ENCODE measurements around the gene ODAPH.
"Not testable (repeated sequence)": the region's sequence is repeated elsewhere in the genome, so short reads cannot be mapped to it uniquely, and the experiment has no call there.

The ODAPH gene

GRCh38 chr4:75531536-75532143 is 24.2 kb upstream of the ODAPH start:
- H3K9me3 Mint-ChIP-seq = peaks cover 15% of the 10 kb centered on the region
- H3K4me1 Mint-ChIP-seq (ENCODE audit: low read depth); DNase-seq; H3K27ac Mint-ChIP-seq; H3K4me3 Mint-ChIP-seq; H3K27me3 Mint-ChIP-seq: not testable (repeated sequence)
- H3K36me3 Mint-ChIP-seq (ENCODE audit: low read depth) = peaks cover 79% of the 10 kb centered on the region

GRCh38 chr4:75533339-75533887 is 22.5 kb upstream of the ODAPH start:
- H3K27me3 Mint-ChIP-seq; H3K27ac Mint-ChIP-seq; H3K4me3 Mint-ChIP-seq; H3K4me1 Mint-ChIP-seq (ENCODE audit: low read depth); DNase-seq: not testable (repeated sequence)
- Mint-ChIP-seq H3K9me3 (peaks cover 15% of the 10 kb centered on the region), H3K36me3 (ENCODE audit: low read depth) (peaks cover 63% of the 10 kb centered on the region)

DNA sequence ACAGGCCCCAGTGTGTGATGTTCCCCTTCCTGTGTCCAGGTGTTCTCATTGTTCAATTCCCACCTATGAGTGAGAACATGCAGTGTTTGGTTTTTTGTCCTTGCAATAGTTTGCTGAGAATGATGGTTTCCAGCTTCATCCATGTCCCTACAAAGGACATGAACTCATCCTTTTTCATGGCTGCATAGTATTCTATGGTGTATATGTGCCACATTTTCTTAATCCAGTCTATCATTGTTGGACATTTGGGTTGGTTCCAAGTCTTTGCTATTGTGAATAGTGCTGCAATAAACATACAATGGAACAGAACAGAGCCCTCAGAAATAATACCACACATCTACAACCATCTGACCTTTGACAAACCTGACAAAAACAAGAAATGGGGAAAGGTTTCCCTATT is 21.9 kb upstream of the ODAPH start:
- H3K27me3 Mint-ChIP-seq; H3K4me1 Mint-ChIP-seq (ENCODE audit: low read depth); H3K27ac Mint-ChIP-seq; DNase-seq; H3K4me3 Mint-ChIP-seq: not testable (repeated sequence)
- Mint-ChIP-seq H3K36me3 (ENCODE audit: low read depth) (peaks cover 63% of the 10 kb centered on the region), H3K9me3 (peaks cover 15% of the 10 kb centered on the region)

DNA sequence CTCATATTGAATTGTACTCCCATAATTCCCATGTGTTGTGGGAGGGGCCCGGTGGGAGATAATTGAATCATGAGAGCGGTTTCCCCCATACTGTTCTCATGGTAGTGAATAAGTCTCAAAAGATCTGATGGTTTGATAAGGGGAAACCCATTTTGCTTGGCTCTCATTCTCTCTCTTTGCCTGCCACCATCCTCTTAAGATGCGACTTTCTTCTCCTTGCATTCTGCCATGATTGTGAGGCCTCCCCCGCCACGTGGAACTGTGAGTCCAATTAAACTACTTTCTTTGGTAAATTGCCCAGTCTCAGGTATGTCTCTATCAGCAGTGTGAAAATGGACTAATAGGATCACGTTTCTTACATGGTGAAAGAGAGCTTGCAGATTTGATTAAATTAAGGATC is 18.6 kb upstream of the ODAPH start:
- H3K27ac Mint-ChIP-seq; H3K4me1 Mint-ChIP-seq (ENCODE audit: low read depth); H3K4me3 Mint-ChIP-seq; H3K27me3 Mint-ChIP-seq; H3K9me3 Mint-ChIP-seq; DNase-seq: not testable (repeated sequence)
- H3K36me3 Mint-ChIP-seq (ENCODE audit: low read depth) = peaks cover 53% of the 10 kb centered on the region

DNA sequence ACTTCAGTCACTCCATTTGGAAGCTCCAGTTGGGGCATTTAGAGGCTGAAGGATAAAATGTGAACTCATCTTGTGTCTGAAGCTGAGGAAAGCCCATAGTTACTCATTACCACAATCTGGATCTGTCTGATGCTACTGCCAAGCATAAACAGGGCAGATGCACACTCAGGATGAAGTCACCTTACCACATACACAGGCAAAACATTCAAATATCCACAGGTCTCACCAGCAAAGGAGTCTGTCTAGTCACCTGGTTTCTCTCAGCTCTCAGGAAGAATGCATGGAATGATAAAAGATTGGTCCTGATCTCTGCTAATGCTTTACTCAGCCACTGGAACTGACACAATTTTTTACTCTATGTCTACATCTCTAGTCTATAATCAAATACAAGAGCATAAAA is 13.0 kb upstream of the ODAPH start:
- no peak overlapping the region for H3K27ac Mint-ChIP-seq

GRCh38 chr4:75544220-75544619 is 11.6 kb upstream of the ODAPH start:
- H3K4me1 Mint-ChIP-seq (ENCODE audit: low read depth); H3K27ac Mint-ChIP-seq; H3K9me3 Mint-ChIP-seq; DNase-seq; H3K27me3 Mint-ChIP-seq; H3K4me3 Mint-ChIP-seq: not testable (repeated sequence)
- H3K36me3 Mint-ChIP-seq (ENCODE audit: low read depth) = peaks cover 39% of the 10 kb centered on the region

More for the DNA sequence above, 13.0 kb upstream of the ODAPH start:
- peaks cover 5% of the 10 kb centered on the region for H3K4me1 Mint-ChIP-seq (ENCODE audit: low read depth)
- no peaks in the 10 kb centered on the region for H3K9me3 Mint-ChIP-seq
- H3K4me3 Mint-ChIP-seq = no peak overlapping the region
- no peak for DNase-seq
- peaks cover 44% of the 10 kb centered on the region for H3K36me3 Mint-ChIP-seq (ENCODE audit: low read depth)
- H3K27me3 Mint-ChIP-seq = no peaks in the 10 kb centered on the region

- Mint-ChIP-seq H3K27me3 (no peaks in the 10 kb centered on the region), H3K36me3 (ENCODE audit: low read depth) (peaks cover 35% of the 10 kb centered on the region), H3K4me3 (no peak overlapping the region), H3K4me1 (ENCODE audit: low read depth) (peaks cover 5% of the 10 kb centered on the region), H3K27ac (no peak overlapping the region), H3K9me3 (no peaks in the 10 kb centered on the region)
- DNase-seq = no peak
Observed at GRCh38 chr4:75544870-75545269, 11.0 kb upstream of the ODAPH start.

- Mint-ChIP-seq H3K4me1 (ENCODE audit: low read depth) (peaks cover 5% of the 10 kb centered on the region), H3K27ac (peak overlapping the region; percentile 24), H3K36me3 (ENCODE audit: low read depth) (peaks cover 28% of the 10 kb centered on the region), H3K9me3 (no peaks in the 10 kb centered on the region), H3K27me3 (no peaks in the 10 kb centered on the region), H3K4me3 (no peak overlapping the region)
- DNase-seq = no peak
Observed at GRCh38 chr4:75545526-75545925, 10.3 kb upstream of the ODAPH start.

GRCh38 chr4:75547647-75548387 is 8.0 kb upstream of the ODAPH start:
- H3K4me3 Mint-ChIP-seq = no peak overlapping the region
- peaks cover 14% of the 10 kb centered on the region for H3K36me3 Mint-ChIP-seq (ENCODE audit: low read depth)
- no peaks in the 10 kb centered on the region for H3K27me3 Mint-ChIP-seq
- H3K27ac Mint-ChIP-seq = no peak overlapping the region
- DNase-seq = no peak
- no peaks in the 10 kb centered on the region for H3K9me3 Mint-ChIP-seq
- H3K4me1 Mint-ChIP-seq (ENCODE audit: low read depth) = peaks cover 2% of the 10 kb centered on the region

- Mint-ChIP-seq H3K4me3 (no peak overlapping the region), H3K36me3 (ENCODE audit: low read depth) (peaks cover 9% of the 10 kb centered on the region), H3K27ac (no peak overlapping the region), H3K4me1 (ENCODE audit: low read depth) (no peaks in the 10 kb centered on the region), H3K27me3 (no peaks in the 10 kb centered on the region), H3K9me3 (no peaks in the 10 kb centered on the region)
- DNase-seq = no peak
Observed at GRCh38 chr4:75549019-75549418, 6.8 kb upstream of the ODAPH start.

GRCh38 chr4:75552452-75552851 is 3.4 kb upstream of the ODAPH start:
- Mint-ChIP-seq H3K36me3 (ENCODE audit: low read depth) (no peaks in the 10 kb centered on the region), H3K27me3 (peaks cover 11% of the 10 kb centered on the region), H3K4me3 (no peak overlapping the region), H3K27ac (no peak overlapping the region), H3K9me3 (no peaks in the 10 kb centered on the region), H3K4me1 (ENCODE audit: low read depth) (peaks cover 12% of the 10 kb centered on the region)
- no peak for DNase-seq

GRCh38 chr4:75557696-75558095 is 1.8 kb downstream of the ODAPH start:
- no peak for DNase-seq
- no peaks in the 10 kb centered on the region for H3K9me3 Mint-ChIP-seq
- H3K4me1 Mint-ChIP-seq (ENCODE audit: low read depth) = peaks cover 12% of the 10 kb centered on the region

GRCh38 chr4:75561789-75562188 is 5.9 kb downstream of the ODAPH start:
- Mint-ChIP-seq H3K9me3 (no peaks in the 10 kb centered on the region), H3K4me1 (ENCODE audit: low read depth) (no peaks in the 10 kb centered on the region), H3K36me3 (ENCODE audit: low read depth) (no peaks in the 10 kb centered on the region), H3K4me3 (no peak overlapping the region), H3K27ac (no peak overlapping the region), H3K27me3 (peaks cover 14% of the 10 kb centered on the region)
- no peak for DNase-seq

More at GRCh38 chr4:75557696-75558095, 1.8 kb downstream of the ODAPH start:
- Mint-ChIP-seq H3K27ac (no peak overlapping the region), H3K36me3 (ENCODE audit: low read depth) (no peaks in the 10 kb centered on the region), H3K4me3 (no peak overlapping the region), H3K27me3 (peaks cover 22% of the 10 kb centered on the region)

DNA sequence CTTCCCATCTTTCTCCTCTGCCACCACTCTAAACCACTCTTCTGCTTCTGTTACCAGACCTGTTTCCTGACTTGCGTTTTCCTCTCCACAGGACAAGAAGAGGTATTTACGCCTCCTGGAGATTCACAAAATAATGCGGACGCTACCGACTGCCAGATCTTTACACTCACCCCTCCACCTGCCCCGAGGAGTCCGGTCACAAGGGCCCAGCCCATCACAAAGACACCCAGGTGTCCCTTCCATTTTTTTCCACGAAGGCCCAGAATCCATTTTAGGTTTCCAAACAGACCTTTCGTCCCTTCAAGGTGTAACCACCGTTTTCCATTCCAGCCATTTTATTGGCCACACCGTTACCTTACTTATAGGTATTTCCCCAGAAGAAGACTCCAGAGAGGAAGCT is 8.2 kb downstream of the ODAPH start:
- Mint-ChIP-seq H3K27me3 (peaks cover 4% of the 10 kb centered on the region), H3K27ac (no peak overlapping the region)

GRCh38 chr4:75565481-75565880 is 9.6 kb downstream of the ODAPH start:
- DNase-seq = no peak
- H3K27ac Mint-ChIP-seq = no peak overlapping the region

More for the DNA sequence above, 8.2 kb downstream of the ODAPH start:
- DNase-seq = no peak
- Mint-ChIP-seq H3K9me3 (no peaks in the 10 kb centered on the region), H3K36me3 (ENCODE audit: low read depth) (no peaks in the 10 kb centered on the region), H3K4me1 (ENCODE audit: low read depth) (no peaks in the 10 kb centered on the region), H3K4me3 (no peak overlapping the region)

More at GRCh38 chr4:75565481-75565880, 9.6 kb downstream of the ODAPH start:
- Mint-ChIP-seq H3K9me3 (no peaks in the 10 kb centered on the region), H3K4me3 (no peak overlapping the region), H3K36me3 (ENCODE audit: low read depth) (no peaks in the 10 kb centered on the region), H3K27me3 (peaks cover 4% of the 10 kb centered on the region), H3K4me1 (ENCODE audit: low read depth) (no peaks in the 10 kb centered on the region)
